Measurements from ENCODE around the gene ADGRB2. TPM values are rescaled to one million over a fixed set of nuclear protein-coding genes. Genes with fewer than 3 reads are reported as not detected.
A peak's percentile ranks its signal among the peaks of the same experiment; 100 is the strongest.
"Not testable (repeated sequence)": the region's sequence is repeated elsewhere in the genome, so short reads cannot be mapped to it uniquely, and the experiment has no call there.

Gene ADGRB2
- total and polyA plus RNA-seq, 2 donors from 2014 or later: 3.2 to 5.3 TPM

DNA sequence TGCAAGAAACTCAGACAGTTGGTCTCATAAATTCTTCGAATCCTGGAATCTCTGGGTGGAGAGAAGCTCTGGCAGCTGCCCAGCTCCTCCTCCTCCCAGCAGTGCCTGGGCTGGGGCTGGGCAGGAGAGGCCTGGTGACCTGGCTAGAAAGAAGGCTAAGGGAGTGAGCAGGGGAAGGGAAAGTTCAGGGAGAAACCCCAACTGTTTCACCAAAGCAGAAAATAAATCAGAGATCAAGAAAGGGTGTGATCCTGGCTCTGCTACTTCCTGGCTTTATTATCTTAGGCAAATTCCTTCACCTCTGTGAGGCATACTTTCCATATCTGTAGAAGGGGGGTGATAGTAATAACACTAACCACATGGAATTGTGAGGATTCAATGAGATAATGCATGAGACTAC is 51.5 kb downstream of the ADGRB2 start:
- intact Hi-C loops (cut with DNase I): no loop called here
- H3K4me3 ChIP-seq (ENCODE audit: low read length in 3 of 3): no peak overlapping the region
- peak overlapping the region in 1 of 3 donors; percentile 3 for H3K9ac ChIP-seq (ENCODE audit: low read length in 3 of 3)
- H3K9me3 ChIP-seq (ENCODE audit: control insufficient read depth in 2 of 3, insufficient read depth in 1 of 3, low read length in 3 of 3): no peaks in the 10 kb centered on the region
- H3K27ac ChIP-seq (ENCODE audit: low read depth in 2 of 2, low read length in 2 of 2): peak overlapping the region; percentile 26 to 43
- TF ChIP-seq, protein P1, sequence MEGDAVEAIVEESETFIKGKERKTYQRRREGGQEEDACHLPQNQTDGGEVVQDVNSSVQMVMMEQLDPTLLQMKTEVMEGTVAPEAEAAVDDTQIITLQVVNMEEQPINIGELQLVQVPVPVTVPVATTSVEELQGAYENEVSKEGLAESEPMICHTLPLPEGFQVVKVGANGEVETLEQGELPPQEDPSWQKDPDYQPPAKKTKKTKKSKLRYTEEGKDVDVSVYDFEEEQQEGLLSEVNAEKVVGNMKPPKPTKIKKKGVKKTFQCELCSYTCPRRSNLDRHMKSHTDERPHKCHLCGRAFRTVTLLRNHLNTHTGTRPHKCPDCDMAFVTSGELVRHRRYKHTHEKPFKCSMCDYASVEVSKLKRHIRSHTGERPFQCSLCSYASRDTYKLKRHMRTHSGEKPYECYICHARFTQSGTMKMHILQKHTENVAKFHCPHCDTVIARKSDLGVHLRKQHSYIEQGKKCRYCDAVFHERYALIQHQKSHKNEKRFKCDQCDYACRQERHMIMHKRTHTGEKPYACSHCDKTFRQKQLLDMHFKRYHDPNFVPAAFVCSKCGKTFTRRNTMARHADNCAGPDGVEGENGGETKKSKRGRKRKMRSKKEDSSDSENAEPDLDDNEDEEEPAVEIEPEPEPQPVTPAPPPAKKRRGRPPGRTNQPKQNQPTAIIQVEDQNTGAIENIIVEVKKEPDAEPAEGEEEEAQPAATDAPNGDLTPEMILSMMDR (IDR thresholded peaks at IDR 0.05; ENCODE audit: borderline replicate concordance, extremely low read depth, insufficient read depth): no peak
- H3K36me3 ChIP-seq (ENCODE audit: control insufficient read depth in 2 of 3, insufficient read depth in 3 of 3, low read length in 3 of 3): no peaks in the 10 kb centered on the region
- peaks cover 0 to 15% (median 10%) of the 10 kb centered on the region in 3 donors for H3K4me1 ChIP-seq (ENCODE audit: control insufficient read depth in 2 of 3, insufficient read depth in 2 of 3, low read depth in 1 of 3, low read length in 3 of 3)
- no peaks in the 10 kb centered on the region for H3K27me3 ChIP-seq (ENCODE audit: control insufficient read depth, insufficient read depth, low read length)
- no peak for FAIRE-seq
- DNase-seq: peak in 4 of 5 donors; percentile 43 to 87 (median 62)

GRCh38 chr1:31712068-31712467 is 52.1 kb downstream of the ADGRB2 start:
- FAIRE-seq: no peak
- Histone ChIP-seq H3K9ac (ENCODE audit: low read length in 3 of 3) (peak overlapping the region in 1 of 3 donors; percentile 3), H3K27ac (ENCODE audit: low read depth in 2 of 2, low read length in 2 of 2) (peak overlapping the region in 1 of 2 donors; percentile 43), H3K36me3 (ENCODE audit: control insufficient read depth in 2 of 3, insufficient read depth in 3 of 3, low read length in 3 of 3) (no peaks in the 10 kb centered on the region), H3K9me3 (ENCODE audit: control insufficient read depth in 2 of 3, insufficient read depth in 1 of 3, low read length in 3 of 3) (no peaks in the 10 kb centered on the region), H3K27me3 (ENCODE audit: control insufficient read depth, insufficient read depth, low read length) (no peaks in the 10 kb centered on the region), H3K4me3 (ENCODE audit: low read length in 3 of 3) (no peak overlapping the region), H3K4me1 (ENCODE audit: control insufficient read depth in 2 of 3, insufficient read depth in 2 of 3, low read depth in 1 of 3, low read length in 3 of 3) (peaks cover 0 to 15% (median 10%) of the 10 kb centered on the region in 3 donors)
- intact Hi-C loops (cut with DNase I): no loop called here
- peak in 2 of 5 donors; percentile 16 to 30 for DNase-seq
- TF ChIP-seq, protein P1 (IDR thresholded peaks at IDR 0.05; ENCODE audit: borderline replicate concordance, extremely low read depth, insufficient read depth): no peak

DNA sequence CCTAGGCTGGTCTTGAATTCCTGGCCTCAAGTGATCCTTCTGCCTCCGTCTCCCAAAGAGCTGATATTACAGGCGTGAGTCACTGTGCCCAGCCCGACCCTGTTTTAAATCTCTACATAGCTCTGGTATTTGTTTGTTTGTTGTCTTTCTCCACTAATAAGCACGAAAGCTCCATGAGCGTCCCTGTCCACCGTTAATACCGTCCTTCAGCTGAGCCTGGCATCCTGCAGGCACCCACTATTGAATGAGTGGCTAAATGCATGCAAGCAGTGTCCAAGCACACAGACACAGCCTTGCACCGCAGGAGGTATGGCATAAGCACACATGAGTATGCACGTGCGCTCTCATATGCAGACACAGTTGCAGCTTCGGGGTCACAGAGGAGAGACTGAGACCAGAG is 55.8 kb downstream of the ADGRB2 start:
- Histone ChIP-seq H3K4me3 (ENCODE audit: low read length in 3 of 3) (no peak overlapping the region), H3K9me3 (ENCODE audit: control insufficient read depth in 2 of 3, insufficient read depth in 1 of 3, low read length in 3 of 3) (no peaks in the 10 kb centered on the region), H3K36me3 (ENCODE audit: control insufficient read depth in 2 of 3, insufficient read depth in 3 of 3, low read length in 3 of 3) (no peaks in the 10 kb centered on the region), H3K9ac (ENCODE audit: low read length in 3 of 3) (no peak overlapping the region), H3K4me1 (ENCODE audit: control insufficient read depth in 2 of 3, insufficient read depth in 2 of 3, low read depth in 1 of 3, low read length in 3 of 3) (peaks cover 0 to 15% (median 6%) of the 10 kb centered on the region in 3 donors), H3K27ac (ENCODE audit: low read depth in 2 of 2, low read length in 2 of 2) (no peak overlapping the region), H3K27me3 (ENCODE audit: control insufficient read depth, insufficient read depth, low read length) (no peaks in the 10 kb centered on the region)
- TF ChIP-seq, protein P1 (IDR thresholded peaks at IDR 0.05; ENCODE audit: borderline replicate concordance, extremely low read depth, insufficient read depth): no peak
- intact Hi-C loops (cut with DNase I): no loop called here
- FAIRE-seq (no peak), DNase-seq (no peak)

- no peaks in the 10 kb centered on the region for H3K9me3 ChIP-seq (ENCODE audit: control insufficient read depth in 2 of 3, insufficient read depth in 1 of 3, low read length in 3 of 3)
- no peak overlapping the region for H3K4me3 ChIP-seq (ENCODE audit: low read length in 3 of 3)
- intact Hi-C loops (cut with DNase I): no loop called here
- H3K9ac ChIP-seq (ENCODE audit: low read length in 3 of 3): no peak overlapping the region
- TF ChIP-seq, protein P1 (IDR thresholded peaks at IDR 0.05; ENCODE audit: borderline replicate concordance, extremely low read depth, insufficient read depth): no peak
- H3K4me1 ChIP-seq (ENCODE audit: control insufficient read depth in 2 of 3, insufficient read depth in 2 of 3, low read depth in 1 of 3, low read length in 3 of 3): peaks cover 0 to 15% (median 6%) of the 10 kb centered on the region in 3 donors
- H3K27me3 ChIP-seq (ENCODE audit: control insufficient read depth, insufficient read depth, low read length): no peaks in the 10 kb centered on the region
- DNase-seq (no peak), FAIRE-seq (no peak)
- no peak overlapping the region for H3K27ac ChIP-seq (ENCODE audit: low read depth in 2 of 2, low read length in 2 of 2)
- no peaks in the 10 kb centered on the region for H3K36me3 ChIP-seq (ENCODE audit: control insufficient read depth in 2 of 3, insufficient read depth in 3 of 3, low read length in 3 of 3)
Measured at GRCh38 chr1:31707711-31708110, 56.4 kb downstream of the ADGRB2 start.

DNA sequence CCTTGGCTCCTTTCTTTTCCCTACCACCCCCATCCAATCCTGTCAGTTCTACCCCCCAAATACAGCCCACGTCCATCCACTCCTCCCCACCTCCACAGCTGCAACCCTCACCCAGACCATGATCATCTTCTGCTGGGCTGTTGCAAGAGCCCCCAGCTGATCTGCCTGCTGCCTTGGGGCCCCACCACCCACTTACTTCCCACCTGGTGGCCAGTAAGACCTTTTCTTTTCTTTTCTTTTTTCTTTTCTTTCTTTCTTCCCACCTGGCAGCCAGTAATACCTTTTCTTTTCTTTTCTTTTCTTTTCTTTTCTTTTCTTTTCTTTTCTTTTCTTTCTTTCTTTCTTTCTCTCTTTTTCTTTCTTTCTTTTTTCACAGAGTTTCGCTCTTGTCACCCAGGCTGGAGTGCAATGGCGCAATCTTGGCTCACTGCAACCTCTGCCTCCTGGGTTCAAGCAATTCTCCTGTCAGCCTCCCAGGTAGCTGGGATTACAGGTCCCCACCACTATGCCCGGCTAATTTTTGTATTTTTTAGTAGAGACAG is 57.0 kb downstream of the ADGRB2 start:
- FAIRE-seq; H3K27me3 ChIP-seq (ENCODE audit: control insufficient read depth, insufficient read depth, low read length); H3K9me3 ChIP-seq (ENCODE audit: control insufficient read depth in 2 of 3, insufficient read depth in 1 of 3, low read length in 3 of 3); H3K27ac ChIP-seq (ENCODE audit: low read depth in 2 of 2, low read length in 2 of 2); intact Hi-C loops (cut with DNase I); H3K36me3 ChIP-seq (ENCODE audit: control insufficient read depth in 2 of 3, insufficient read depth in 3 of 3, low read length in 3 of 3); H3K4me3 ChIP-seq (ENCODE audit: low read length in 3 of 3); H3K9ac ChIP-seq (ENCODE audit: low read length in 3 of 3); DNase-seq: not testable (repeated sequence)
- peaks cover 0 to 14% (median 2%) of the 10 kb centered on the region in 3 donors for H3K4me1 ChIP-seq (ENCODE audit: control insufficient read depth in 2 of 3, insufficient read depth in 2 of 3, low read depth in 1 of 3, low read length in 3 of 3)

Data from kidney (tissue), 14 donors.